Suprapubic skin (tissue), 4 donors: ENCODE data around the gene KIAA0825. TPM values are rescaled to one million over a fixed set of nuclear protein-coding genes. Genes with fewer than 3 reads are reported as not detected.

Experiments
- DNase-seq, 2 donors: peaks; one replicate each; pipeline ENCODE4 v3.0.0-alpha.2; 2019; ENCODE audit warnings: low spot score in 2 of 2
- H3K27ac ChIP-seq: fragments of 200-600 bp; sonication (generic); one replicate; pipeline ENCODE4 v1.5.1; 2019
- H3K27me3 ChIP-seq: fragments of 200-600 bp; sonication (generic); one replicate; pipeline ENCODE4 v1.5.1; 2019
- H3K36me3 ChIP-seq: fragments of 200-600 bp; sonication (generic); one replicate; pipeline ENCODE4 v1.5.1; 2019
- H3K4me1 ChIP-seq: fragments of 200-600 bp; sonication (generic); one replicate; pipeline ENCODE4 v1.5.1; 2019
- H3K4me3 ChIP-seq: fragments of 200-600 bp; sonication (generic); one replicate; pipeline ENCODE4 v1.5.1; 2019; ENCODE audit warnings: mild to moderate bottlenecking
- H3K9me3 ChIP-seq: fragments of 200-600 bp; sonication (generic); one replicate; pipeline ENCODE4 v1.5.1; 2019
- EP300 ChIP-seq: sonication (generic); formaldehyde crosslinking; IDR thresholded peaks from one replicate; pipeline ENCODE4 v1.6.1; 2017; ENCODE audit warnings: antibody characterized with exemption
- POLR2A ChIP-seq, 2 donors: fragments of 450-650 bp; IDR thresholded peaks; one replicate each; pipeline ENCODE4 v1.6.1; 2017; ENCODE audit warnings: antibody characterized with exemption in 2 of 2, mild to moderate bottlenecking in 2 of 2, moderate library complexity in 2 of 2
- POLR2AphosphoS5 ChIP-seq, 3 donors: sonication (generic); formaldehyde crosslinking; IDR thresholded peaks; one replicate each; pipeline ENCODE4 v1.6.1; 2017; ENCODE audit warnings: antibody characterized with exemption in 3 of 3
- WGBS: methylation state at CpG from one replicate; pipeline ENCODE4 v1.1.5; 2018; 5-methylcytosine and 5-hydroxymethylcytosine counted together
- total RNA-seq, 4 donors: library from RNA; depleted of rRNA; stranded (reverse); fragments of >200 nt; gene quantifications; one replicate each; pipeline ENCODE4 v1.1.0, GENCODE V29; 2016
- TF ChIP-seq, protein P1 (sequence below), 2 donors: fragments of 200-600 bp in 1 of 2; fragments of 450-650 bp in 1 of 2; sonication (generic) in 1 of 2; IDR thresholded peaks; one replicate each; pipeline ENCODE4 v1.5.1; 2016 to 2019; ENCODE audit warnings: antibody characterized with exemption in 2 of 2, mild to moderate bottlenecking in 1 of 2, moderate library complexity in 1 of 2

KIAA0825 gene
- total RNA-seq, 4 donors from 2014 or later: 3.4 to 5.8 (median 4.5) TPM

DNA sequence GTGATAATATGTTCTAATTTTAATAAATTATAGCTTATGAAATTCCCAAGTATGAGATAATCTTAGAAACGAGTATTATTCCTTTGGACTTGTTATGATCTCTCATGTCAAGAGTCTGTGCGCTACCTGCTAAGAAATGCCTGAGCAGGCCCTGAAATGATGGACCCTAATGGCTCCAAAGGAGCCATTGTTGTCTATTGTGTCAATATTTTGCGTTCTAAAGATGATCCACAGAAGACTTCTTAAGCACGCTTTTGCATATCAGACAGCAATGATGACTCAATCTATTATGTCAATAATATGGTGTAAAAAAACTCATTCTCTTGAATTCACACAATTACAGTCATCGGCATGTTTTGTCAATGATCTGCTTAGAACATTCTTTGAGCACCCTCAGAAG lies 306.1 kb downstream of the KIAA0825 start:
- Histone ChIP-seq H3K9me3 (no peaks in the 10 kb centered on the region), H3K27me3 (no peaks in the 10 kb centered on the region), H3K36me3 (no peaks in the 10 kb centered on the region), H3K4me3 (no peak overlapping the region), H3K4me1 (no peaks in the 10 kb centered on the region), H3K27ac (no peak overlapping the region)
- no peak for TF ChIP-seq POLR2A (IDR thresholded peaks at IDR 0.05)
- TF ChIP-seq, protein P1, sequence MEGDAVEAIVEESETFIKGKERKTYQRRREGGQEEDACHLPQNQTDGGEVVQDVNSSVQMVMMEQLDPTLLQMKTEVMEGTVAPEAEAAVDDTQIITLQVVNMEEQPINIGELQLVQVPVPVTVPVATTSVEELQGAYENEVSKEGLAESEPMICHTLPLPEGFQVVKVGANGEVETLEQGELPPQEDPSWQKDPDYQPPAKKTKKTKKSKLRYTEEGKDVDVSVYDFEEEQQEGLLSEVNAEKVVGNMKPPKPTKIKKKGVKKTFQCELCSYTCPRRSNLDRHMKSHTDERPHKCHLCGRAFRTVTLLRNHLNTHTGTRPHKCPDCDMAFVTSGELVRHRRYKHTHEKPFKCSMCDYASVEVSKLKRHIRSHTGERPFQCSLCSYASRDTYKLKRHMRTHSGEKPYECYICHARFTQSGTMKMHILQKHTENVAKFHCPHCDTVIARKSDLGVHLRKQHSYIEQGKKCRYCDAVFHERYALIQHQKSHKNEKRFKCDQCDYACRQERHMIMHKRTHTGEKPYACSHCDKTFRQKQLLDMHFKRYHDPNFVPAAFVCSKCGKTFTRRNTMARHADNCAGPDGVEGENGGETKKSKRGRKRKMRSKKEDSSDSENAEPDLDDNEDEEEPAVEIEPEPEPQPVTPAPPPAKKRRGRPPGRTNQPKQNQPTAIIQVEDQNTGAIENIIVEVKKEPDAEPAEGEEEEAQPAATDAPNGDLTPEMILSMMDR (IDR thresholded peaks at IDR 0.05): no peak
- no peak for TF ChIP-seq POLR2AphosphoS5 (IDR thresholded peaks at IDR 0.05)
- no peak for TF ChIP-seq EP300
- 87% methylated on average over 5 of the region's 5 CpGs for WGBS
- no peak for DNase-seq

DNA sequence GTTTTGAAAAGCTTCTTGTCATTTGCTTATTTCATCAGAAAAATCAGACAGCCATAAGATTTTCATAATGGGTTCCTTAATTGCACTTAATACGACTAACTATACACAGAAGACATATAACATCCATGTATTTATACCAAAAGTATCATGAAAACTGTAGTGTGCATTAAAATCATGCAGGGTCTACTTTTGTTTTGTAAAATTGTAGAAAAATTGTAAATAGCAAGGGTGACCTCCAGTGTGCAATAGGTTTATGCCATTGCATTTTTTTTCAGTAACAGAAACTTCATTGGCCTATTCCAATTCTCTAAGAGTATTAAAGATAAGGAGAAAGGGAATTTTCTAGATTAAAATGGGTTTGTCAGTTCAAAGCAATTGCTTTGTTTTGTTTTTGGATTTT lies 307.6 kb downstream of the KIAA0825 start:
- no peak overlapping the region for H3K4me3 ChIP-seq
- no peak overlapping the region for H3K27ac ChIP-seq
- WGBS: 94% methylated on average over 1 of the region's 1 CpG
- TF ChIP-seq EP300: no peak
- TF ChIP-seq POLR2A (IDR thresholded peaks at IDR 0.05): no peak
- TF ChIP-seq, protein P1 (IDR thresholded peaks at IDR 0.05): no peak
- no peak for TF ChIP-seq POLR2AphosphoS5 (IDR thresholded peaks at IDR 0.05)
- DNase-seq: no peak
- no peaks in the 10 kb centered on the region for H3K4me1 ChIP-seq
- no peaks in the 10 kb centered on the region for H3K36me3 ChIP-seq
- no peaks in the 10 kb centered on the region for H3K27me3 ChIP-seq
- H3K9me3 ChIP-seq: no peaks in the 10 kb centered on the region

DNA sequence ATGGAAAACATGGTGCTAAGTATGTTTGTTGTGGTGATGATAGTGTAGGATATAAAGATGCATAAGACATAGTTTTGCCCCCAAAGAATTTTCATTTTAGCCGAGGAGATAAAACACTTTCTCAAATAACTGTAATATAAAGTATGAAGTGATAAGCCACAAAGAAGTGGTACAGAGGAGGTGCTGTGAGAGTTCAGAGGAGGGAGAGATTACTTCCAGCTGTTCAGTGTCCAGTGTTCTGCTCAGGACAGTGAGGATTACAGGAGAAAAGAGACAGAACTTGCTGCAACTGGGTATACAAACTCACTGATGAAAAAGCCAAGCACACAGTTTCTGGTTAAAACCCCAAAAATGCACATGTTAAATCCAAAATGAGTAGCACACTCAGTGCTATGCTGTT lies 309.3 kb downstream of the KIAA0825 start:
- no peaks in the 10 kb centered on the region for H3K27me3 ChIP-seq
- 80% methylated on average over 1 of the region's 1 CpG for WGBS
- H3K4me1 ChIP-seq: no peaks in the 10 kb centered on the region
- no peaks in the 10 kb centered on the region for H3K36me3 ChIP-seq
- H3K9me3 ChIP-seq: no peaks in the 10 kb centered on the region
- no peak overlapping the region for H3K27ac ChIP-seq
- no peak overlapping the region for H3K4me3 ChIP-seq
- TF ChIP-seq POLR2A (IDR thresholded peaks at IDR 0.05) (no peak), EP300 (no peak), POLR2AphosphoS5 (IDR thresholded peaks at IDR 0.05) (no peak)
- TF ChIP-seq, protein P1 (IDR thresholded peaks at IDR 0.05): no peak
- no peak for DNase-seq

DNA sequence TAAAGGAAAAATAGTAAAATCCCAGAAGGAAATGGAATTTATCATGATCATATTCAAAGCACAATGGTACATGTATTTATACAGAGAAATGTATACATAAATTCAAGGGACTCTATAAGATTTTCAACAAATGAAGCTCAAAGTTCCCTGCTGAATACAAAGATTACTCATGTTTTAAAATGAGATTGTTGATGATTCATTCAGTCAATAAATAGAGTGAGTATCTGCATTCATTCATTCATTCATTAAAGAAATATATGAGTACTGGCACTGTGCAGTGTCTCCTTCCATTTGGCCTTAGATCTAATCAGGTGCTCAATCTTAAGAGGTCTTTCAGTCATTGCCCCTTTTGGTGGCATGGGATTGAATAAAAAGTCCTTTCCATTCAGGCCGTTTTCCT lies 310.0 kb downstream of the KIAA0825 start:
- Histone ChIP-seq H3K36me3 (no peaks in the 10 kb centered on the region), H3K9me3 (no peaks in the 10 kb centered on the region), H3K4me1 (no peaks in the 10 kb centered on the region), H3K27ac (no peak overlapping the region), H3K27me3 (no peaks in the 10 kb centered on the region), H3K4me3 (no peak overlapping the region)
- TF ChIP-seq, protein P1 (IDR thresholded peaks at IDR 0.05): no peak
- TF ChIP-seq POLR2A (IDR thresholded peaks at IDR 0.05) (no peak), EP300 (no peak), POLR2AphosphoS5 (IDR thresholded peaks at IDR 0.05) (no peak)
- WGBS: 73% methylated on average over 1 of the region's 1 CpG
- DNase-seq: no peak

DNA sequence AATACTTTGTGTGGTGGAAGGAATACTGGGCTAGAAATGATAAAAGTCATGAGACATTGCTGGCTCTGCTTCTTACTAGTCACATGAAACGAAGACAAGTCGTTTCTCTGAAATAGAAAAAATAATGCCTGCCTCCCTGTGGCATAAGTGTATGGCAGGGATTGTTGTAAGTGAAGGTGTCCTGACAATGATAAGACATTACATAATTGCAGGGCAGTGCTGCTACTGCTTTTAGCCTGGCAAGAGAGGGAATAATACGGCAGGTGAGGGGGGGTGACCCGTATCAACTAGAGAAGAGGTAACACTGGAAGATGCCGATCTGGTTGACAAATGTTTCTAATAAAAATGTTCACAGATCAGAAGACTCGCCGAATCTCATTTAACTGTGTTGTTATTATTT lies 314.3 kb downstream of the KIAA0825 start:
- no peak for TF ChIP-seq EP300
- TF ChIP-seq POLR2A (IDR thresholded peaks at IDR 0.05): no peak
- TF ChIP-seq POLR2AphosphoS5 (IDR thresholded peaks at IDR 0.05): no peak
- TF ChIP-seq, protein P1 (IDR thresholded peaks at IDR 0.05): no peak
- Histone ChIP-seq H3K27me3 (no peaks in the 10 kb centered on the region), H3K36me3 (no peaks in the 10 kb centered on the region), H3K9me3 (no peaks in the 10 kb centered on the region), H3K4me3 (no peak overlapping the region), H3K27ac (no peak overlapping the region), H3K4me1 (no peaks in the 10 kb centered on the region)
- DNase-seq: no peak
- WGBS: 87% methylated on average over 7 of the region's 7 CpGs
